ENCODE results near the gene SYNC.
"Not testable (repeated sequence)": the region's sequence is repeated elsewhere in the genome, so short reads cannot be mapped to it uniquely, and the experiment has no call there.

Gene SYNC

GRCh38 chr1:32724678-32725614 lies 22.4 kb upstream of the SYNC start:
- peak; percentile 53 to 58 for ATAC-seq

GRCh38 chr1:32719681-32720275 lies 17.2 kb upstream of the SYNC start:
- no peak for ATAC-seq

- ATAC-seq, result no peak
Measured at GRCh38 chr1:32718527-32718926, 16.0 kb upstream of the SYNC start.

GRCh38 chr1:32718036-32718435 lies 15.5 kb upstream of the SYNC start:
- no peak for ATAC-seq

- no peak for ATAC-seq
Measured at GRCh38 chr1:32717503-32717902, 14.9 kb upstream of the SYNC start.

GRCh38 chr1:32716312-32717148 lies 14.0 kb upstream of the SYNC start:
- peak; percentile 44 to 59 for ATAC-seq

- no peak for ATAC-seq
Measured at GRCh38 chr1:32715901-32716311, 13.3 kb upstream of the SYNC start.

- no peak for ATAC-seq
Measured at GRCh38 chr1:32714277-32714676, 11.7 kb upstream of the SYNC start.

GRCh38 chr1:32713081-32713480 lies 10.5 kb upstream of the SYNC start:
- no peak for ATAC-seq

GRCh38 chr1:32711221-32711620 lies 8.7 kb upstream of the SYNC start:
- ATAC-seq, result not testable (repeated sequence)

- no peak for ATAC-seq
Measured at GRCh38 chr1:32709476-32709875, 6.9 kb upstream of the SYNC start.

- ATAC-seq, result no peak
Measured at GRCh38 chr1:32709075-32709474, 6.5 kb upstream of the SYNC start.

GRCh38 chr1:32706491-32706890 lies 3.9 kb upstream of the SYNC start:
- ATAC-seq, result no peak

GRCh38 chr1:32705516-32705915 lies 2.9 kb upstream of the SYNC start:
- no peak for ATAC-seq

- ATAC-seq, result no peak
Measured at GRCh38 chr1:32703479-32704291, 1.1 kb upstream of the SYNC start.

GRCh38 chr1:32701951-32702598 lies 495 bp downstream of the SYNC start:
- no peak for ATAC-seq

GRCh38 chr1:32701421-32701911 lies 1.1 kb downstream of the SYNC start:
- no peak for ATAC-seq

GRCh38 chr1:32696996-32697395 lies 5.6 kb downstream of the SYNC start:
- not testable (repeated sequence) for ATAC-seq

GRCh38 chr1:32696041-32696440 lies 6.5 kb downstream of the SYNC start:
- ATAC-seq, result no peak

GRCh38 chr1:32695098-32695904 lies 7.3 kb downstream of the SYNC start:
- no peak for ATAC-seq
